Tibial nerve (tissue), 4 donors: Measurements from ENCODE around the gene NEUROD1. TPM values are rescaled to one million over a fixed set of nuclear protein-coding genes. Genes with fewer than 3 reads are reported as not detected.
"Not testable (repeated sequence)": the region's sequence is repeated elsewhere in the genome, so short reads cannot be mapped to it uniquely, and the experiment has no call there.

Source experiments
- DNase-seq, 2 donors: peaks; one replicate each; pipeline ENCODE4 v3.0.0-alpha.2; 2019; ENCODE audit warnings: low spot score in 2 of 2
- H3K27ac ChIP-seq, 4 donors: fragments of 200-600 bp; sonication (generic) in 3 of 4; one replicate each; pipeline ENCODE4 v1.5.1; 2017 to 2019; ENCODE audit warnings: mild to moderate bottlenecking in 1 of 4
- H3K27me3 ChIP-seq, 2 donors: fragments of 200-600 bp; sonication (generic) in 1 of 2; one replicate each; pipeline versions ENCODE4 v1.5.1 to v1.6.0; 2017 to 2019
- H3K36me3 ChIP-seq, 3 donors: fragments of 200-600 bp; sonication (generic); one replicate each; pipeline ENCODE4 v1.5.1; 2018 to 2019
- H3K4me1 ChIP-seq, 4 donors: fragments of 200-600 bp; sonication (generic) in 3 of 4; one replicate each; pipeline ENCODE4 v1.5.1; 2017 to 2019
- H3K4me3 ChIP-seq, 4 donors: fragments of 200-600 bp; sonication (generic) in 3 of 4; one replicate each; pipeline ENCODE4 v1.5.1; 2017 to 2019; ENCODE audit warnings: mild to moderate bottlenecking in 1 of 4, moderate library complexity in 1 of 4
- H3K9me3 ChIP-seq, 4 donors: fragments of 200-600 bp; sonication (generic) in 3 of 4; one replicate each; pipeline ENCODE4 v1.5.1; 2017 to 2019
- EP300 ChIP-seq, 2 donors: sonication (generic); formaldehyde crosslinking; IDR thresholded peaks; one replicate each; pipeline ENCODE4 v1.6.1; 2017; ENCODE audit warnings: antibody characterized with exemption in 2 of 2, mild to moderate bottlenecking in 1 of 2
- POLR2A ChIP-seq, 2 donors: fragments of 450-650 bp; IDR thresholded peaks; one replicate each; pipeline ENCODE4 v1.6.1; 2017; ENCODE audit warnings: antibody characterized with exemption in 2 of 2, mild to moderate bottlenecking in 2 of 2, moderate library complexity in 2 of 2
- WGBS, 2 donors: methylation state at CpG; one replicate each; pipeline ENCODE4 v1.1.5; 2018; 5-methylcytosine and 5-hydroxymethylcytosine counted together
- total RNA-seq, 4 donors: library from RNA; depleted of rRNA; stranded (reverse); fragments of >200 nt; gene quantifications; one replicate each; pipeline ENCODE4 v1.1.0, GENCODE V29; 2016
- TF ChIP-seq, protein P1 (sequence below), 5 experiments: fragments of 200-600 bp in 3 of 5; fragments of 450-650 bp in 2 of 5; sonication (generic) in 3 of 5; IDR thresholded peaks; one replicate each; pipeline ENCODE4 v1.5.1; 2016 to 2019; ENCODE audit warnings: antibody characterized with exemption in 5 of 5, mild to moderate bottlenecking in 3 of 5, moderate library complexity in 2 of 5

NEUROD1 gene
- not detected for total RNA-seq

- WGBS, 2 donors: 2 to 3% methylated on average over 35 to 44 of the region's 45 CpGs
- H3K4me1 ChIP-seq: peaks cover 0 to 54% (median 15%) of the 10 kb centered on the region in 4 donors
- H3K9me3 ChIP-seq: no peaks in the 10 kb centered on the region
- peaks cover 0 to 79% of the 10 kb centered on the region in 2 donors for H3K27me3 ChIP-seq
- no peak for DNase-seq
- TF ChIP-seq EP300 (IDR thresholded peaks at IDR 0.05) (no peak), POLR2A (IDR thresholded peaks at IDR 0.05) (no peak)
- TF ChIP-seq, protein P1, sequence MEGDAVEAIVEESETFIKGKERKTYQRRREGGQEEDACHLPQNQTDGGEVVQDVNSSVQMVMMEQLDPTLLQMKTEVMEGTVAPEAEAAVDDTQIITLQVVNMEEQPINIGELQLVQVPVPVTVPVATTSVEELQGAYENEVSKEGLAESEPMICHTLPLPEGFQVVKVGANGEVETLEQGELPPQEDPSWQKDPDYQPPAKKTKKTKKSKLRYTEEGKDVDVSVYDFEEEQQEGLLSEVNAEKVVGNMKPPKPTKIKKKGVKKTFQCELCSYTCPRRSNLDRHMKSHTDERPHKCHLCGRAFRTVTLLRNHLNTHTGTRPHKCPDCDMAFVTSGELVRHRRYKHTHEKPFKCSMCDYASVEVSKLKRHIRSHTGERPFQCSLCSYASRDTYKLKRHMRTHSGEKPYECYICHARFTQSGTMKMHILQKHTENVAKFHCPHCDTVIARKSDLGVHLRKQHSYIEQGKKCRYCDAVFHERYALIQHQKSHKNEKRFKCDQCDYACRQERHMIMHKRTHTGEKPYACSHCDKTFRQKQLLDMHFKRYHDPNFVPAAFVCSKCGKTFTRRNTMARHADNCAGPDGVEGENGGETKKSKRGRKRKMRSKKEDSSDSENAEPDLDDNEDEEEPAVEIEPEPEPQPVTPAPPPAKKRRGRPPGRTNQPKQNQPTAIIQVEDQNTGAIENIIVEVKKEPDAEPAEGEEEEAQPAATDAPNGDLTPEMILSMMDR (IDR thresholded peaks at IDR 0.05): no peak
- H3K36me3 ChIP-seq: no peaks in the 10 kb centered on the region
- no peak within 1 kb of the TSS for H3K27ac ChIP-seq
- H3K4me3 ChIP-seq: peak within 1 kb of the TSS in 2 of 4 donors; percentile 24 to 25
These were observed at the start of gene NEUROD1 for GRCh38 chr2:181680055-181680936. Gene NEUROD1 (minus strand): TSS chr2:181680517. CDS start chr2:181678860, 1,657 bp downstream.

GRCh38 chr2:181725476-181725875 lies 45.2 kb upstream of the NEUROD1 start:
- Histone ChIP-seq H3K4me3 (no peak overlapping the region), H3K9me3 (no peaks in the 10 kb centered on the region), H3K36me3 (no peaks in the 10 kb centered on the region), H3K4me1 (no peaks in the 10 kb centered on the region), H3K27me3 (no peaks in the 10 kb centered on the region), H3K27ac (no peak overlapping the region)
- WGBS, 2 donors: 40 to 56% methylated on average over 1 of the region's 1 CpG
- no peak for TF ChIP-seq EP300 (IDR thresholded peaks at IDR 0.05)
- no peak for TF ChIP-seq POLR2A (IDR thresholded peaks at IDR 0.05)
- TF ChIP-seq, protein P1 (IDR thresholded peaks at IDR 0.05): no peak
- DNase-seq: no peak

DNA sequence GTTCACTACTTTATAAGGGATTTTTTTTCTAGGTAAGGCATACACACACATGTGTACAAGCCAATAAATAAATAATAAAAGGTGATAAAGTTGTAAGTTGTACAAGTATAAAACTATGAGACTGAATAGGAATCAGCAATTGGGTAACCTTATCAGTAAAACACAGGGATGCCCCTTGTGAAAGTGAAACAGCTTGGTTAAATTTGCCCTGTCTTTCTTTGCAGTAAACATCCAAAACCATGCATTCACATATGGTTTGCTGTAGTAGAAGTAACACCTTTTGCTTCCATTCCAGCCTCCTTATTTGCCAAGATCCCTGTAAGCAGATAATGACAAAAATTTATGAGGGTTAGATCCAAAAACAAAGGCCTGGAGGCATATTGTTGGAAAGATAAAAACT lies 44.3 kb upstream of the NEUROD1 start:
- Histone ChIP-seq H3K9me3 (no peaks in the 10 kb centered on the region), H3K27ac (no peak overlapping the region), H3K4me3 (no peak overlapping the region), H3K4me1 (no peaks in the 10 kb centered on the region), H3K36me3 (no peaks in the 10 kb centered on the region), H3K27me3 (no peaks in the 10 kb centered on the region)
- TF ChIP-seq, protein P1 (IDR thresholded peaks at IDR 0.05): no peak
- TF ChIP-seq POLR2A (IDR thresholded peaks at IDR 0.05) (no peak), EP300 (IDR thresholded peaks at IDR 0.05) (no peak)
- DNase-seq: no peak

- H3K36me3 ChIP-seq: no peaks in the 10 kb centered on the region
- H3K27ac ChIP-seq: no peak overlapping the region
- no peak overlapping the region for H3K4me3 ChIP-seq
- no peaks in the 10 kb centered on the region for H3K4me1 ChIP-seq
- WGBS, 2 donors: 47 to 49% methylated on average over 2 of the region's 2 CpGs
- no peaks in the 10 kb centered on the region for H3K27me3 ChIP-seq
- DNase-seq: no peak
- TF ChIP-seq EP300 (IDR thresholded peaks at IDR 0.05): no peak
- TF ChIP-seq, protein P1 (IDR thresholded peaks at IDR 0.05): no peak
- H3K9me3 ChIP-seq: no peaks in the 10 kb centered on the region
These were observed 43.4 kb upstream of the NEUROD1 start for GRCh38 chr2:181723731-181724130.

GRCh38 chr2:181715033-181715630 lies 34.8 kb upstream of the NEUROD1 start:
- H3K27ac ChIP-seq: no peak overlapping the region
- no peaks in the 10 kb centered on the region for H3K36me3 ChIP-seq
- H3K4me1 ChIP-seq: no peaks in the 10 kb centered on the region
- TF ChIP-seq EP300 (IDR thresholded peaks at IDR 0.05): no peak
- TF ChIP-seq, protein P1 (IDR thresholded peaks at IDR 0.05): peak; percentile 49 to 67 (median 65)
- TF ChIP-seq POLR2A (IDR thresholded peaks at IDR 0.05): no peak
- H3K9me3 ChIP-seq: no peaks in the 10 kb centered on the region
- no peak overlapping the region for H3K4me3 ChIP-seq
- 0 to 1% methylated on average over 2 of the region's 2 CpGs for WGBS, 2 donors
- no peaks in the 10 kb centered on the region for H3K27me3 ChIP-seq
- peak; percentile 47 to 87 for DNase-seq

GRCh38 chr2:181711051-181711450 lies 30.7 kb upstream of the NEUROD1 start:
- not testable (repeated sequence) for DNase-seq, H3K27me3 ChIP-seq, H3K4me1 ChIP-seq, H3K27ac ChIP-seq, H3K4me3 ChIP-seq, H3K9me3 ChIP-seq, H3K36me3 ChIP-seq

- not testable (repeated sequence) for H3K4me3 ChIP-seq
These were observed 22.2 kb upstream of the NEUROD1 start for GRCh38 chr2:181702519-181702918.

More at GRCh38 chr2:181702519-181702918, 22.2 kb upstream of the NEUROD1 start:
- not testable (repeated sequence) for H3K4me1 ChIP-seq, DNase-seq, H3K27me3 ChIP-seq, H3K9me3 ChIP-seq, H3K27ac ChIP-seq, H3K36me3 ChIP-seq
- WGBS, 2 donors: 92 to 95% methylated on average over 3 of the region's 3 CpGs
